Stomach (tissue), 9 donors: ENCODE results near the gene VCP. TPM values are rescaled to one million over a fixed set of nuclear protein-coding genes. Genes with fewer than 3 reads are reported as not detected.
A peak's percentile ranks its signal among the peaks of the same experiment; 100 is the strongest.
"Not testable (repeated sequence)": the region's sequence is repeated elsewhere in the genome, so short reads cannot be mapped to it uniquely, and the experiment has no call there.

ENCODE experiments used
- DNase-seq, 2 donors: peaks; one replicate each; pipeline versions ENCODE4 v3.0.0 to v3.0.0-alpha.2; 2013 to 2019
- H3K27ac ChIP-seq, 5 donors: fragments of 200-600 bp in 4 of 5; sonication (generic) in 4 of 5; one replicate each; pipeline ENCODE4 v1.5.1; 2013 to 2019; ENCODE audit warnings: mild to moderate bottlenecking in 1 of 5, moderate library complexity in 1 of 5
- H3K27me3 ChIP-seq, 3 donors: fragments of 200-600 bp; sonication (generic); one replicate each; pipeline ENCODE4 v1.5.1; 2017 to 2019; ENCODE audit warnings: mixed run types in 1 of 3
- H3K36me3 ChIP-seq, 4 donors: fragments of 200-600 bp; sonication (generic); 1 replicate in 3 of 4; 2 replicates in 1 of 4; pipeline ENCODE4 v1.5.1; 2016 to 2019
- H3K4me1 ChIP-seq, 4 donors: fragments of 200-600 bp; sonication (generic); one replicate each; pipeline ENCODE4 v1.5.1; 2016 to 2019
- H3K4me3 ChIP-seq, 4 donors: fragments of 200-600 bp; sonication (generic) in 3 of 4; one replicate each; pipeline ENCODE4 v1.5.1; 2016 to 2019; ENCODE audit warnings: mild to moderate bottlenecking in 1 of 4
- H3K9me3 ChIP-seq, 4 donors: fragments of 200-600 bp; sonication (generic); one replicate each; pipeline ENCODE4 v1.5.1; 2016 to 2019
- EP300 ChIP-seq: sonication (generic); formaldehyde crosslinking; IDR thresholded peaks from one replicate; pipeline ENCODE4 v1.6.1; 2017; ENCODE audit warnings: antibody characterized with exemption
- POLR2A ChIP-seq, 4 donors: fragments of 450-650 bp; IDR thresholded peaks; one replicate each; pipeline ENCODE4 v1.6.1; 2016; ENCODE audit warnings: antibody characterized with exemption in 4 of 4, control low read depth in 2 of 4, mild to moderate bottlenecking in 1 of 4, moderate library complexity in 1 of 4
- POLR2AphosphoS5 ChIP-seq, 3 donors: sonication (generic); formaldehyde crosslinking; IDR thresholded peaks; one replicate each; pipeline ENCODE4 v1.6.1; 2016; ENCODE audit warnings: antibody characterized with exemption in 3 of 3
- WGBS, 5 donors: extraction: QIAGEN DNeasy Blood & Tissue Kit in 3 of 5; methylation state at CpG; one replicate each; pipeline versions ENCODE4 v1.1.5 to v1.1.7; 2013 to 2018; 5-methylcytosine and 5-hydroxymethylcytosine counted together
- intact Hi-C: fragments of 100-400 bp; cut with DNase I; formaldehyde crosslinking; loops from one replicate; pipeline ENCODE4 v1.15.1; 2023; ENCODE audit warnings: low total_unique reads
- polyA plus RNA-seq, 3 donors: library from polyadenylated mRNA; stranded (reverse); fragments of 200-250 nt; gene quantifications; one replicate each; pipeline ENCODE4 v1.2.3, GENCODE V29; 2013
- small RNA-seq, 4 donors: library from RNA; depleted of rRNA; stranded (forward); fragments of <200 nt; gene quantifications; one replicate each; pipeline ENCODE3, GENCODE V24; 2016
- total RNA-seq, 5 donors: library from RNA; depleted of rRNA; stranded (reverse); fragments of >200 nt; gene quantifications; one replicate each; pipeline versions ENCODE4 v1.1.0 to v1.2.3, GENCODE V29; 2014 to 2016
- TF ChIP-seq, protein P1 (sequence below), 7 experiments: fragments of 450-650 bp in 4 of 7; fragments of 200-600 bp in 3 of 7; sonication (generic) in 3 of 7; IDR thresholded peaks; one replicate each; pipeline ENCODE4 v1.5.1; 2016 to 2019; ENCODE audit warnings: antibody characterized with exemption in 7 of 7, control low read depth in 2 of 7, mild to moderate bottlenecking in 1 of 7
- donor health status: healthy with polysubstance abuse.
- donor health status: Bipolar disorder and iron deficiency.
- donor health status: healthy.

VCP gene
- total and polyA plus RNA-seq, 8 donors = 53.2 to 238 (median 113) TPM

DNA sequence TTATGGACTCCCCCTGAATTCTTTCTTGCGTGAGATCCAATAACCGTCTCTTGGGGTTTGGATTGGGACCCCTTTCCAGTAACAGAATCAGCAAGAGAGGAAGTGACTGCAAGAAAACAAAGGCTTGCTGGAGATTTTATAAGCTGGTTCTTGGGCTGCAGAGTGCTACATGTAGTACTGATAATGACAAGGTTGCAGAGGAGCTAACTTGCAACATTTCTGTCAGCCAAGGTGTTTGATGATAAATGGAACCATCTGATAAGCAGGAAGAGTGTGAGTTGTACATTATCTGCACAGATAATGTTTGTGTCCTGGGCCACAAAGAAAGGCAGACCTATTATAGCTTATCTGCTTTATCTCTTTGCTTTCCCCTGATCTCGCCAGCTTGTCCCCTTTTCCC is 45.8 kb downstream of the VCP start:
- H3K36me3 ChIP-seq = peaks cover 0 to 19% (median 16%) of the 10 kb centered on the region in 4 donors
- TF ChIP-seq EP300 = no peak
- intact Hi-C loops = no loop called here
- no peak overlapping the region for H3K27ac ChIP-seq
- no peaks in the 10 kb centered on the region for H3K27me3 ChIP-seq
- H3K9me3 ChIP-seq = no peaks in the 10 kb centered on the region
- peak in 1 of 2 donors; percentile 10 for DNase-seq
- WGBS, 5 donors = 70 to 86% (median 77%) methylated on average over 3 of the region's 3 CpGs
- H3K4me3 ChIP-seq = no peak overlapping the region
- peaks cover 0 to 3% (median 0%) of the 10 kb centered on the region in 4 donors for H3K4me1 ChIP-seq

- DNase-seq, H3K4me3 ChIP-seq, H3K9me3 ChIP-seq, H3K27me3 ChIP-seq, H3K4me1 ChIP-seq, H3K27ac ChIP-seq, intact Hi-C loops: not testable (repeated sequence)
- peaks cover 0 to 34% (median 27%) of the 10 kb centered on the region in 4 donors for H3K36me3 ChIP-seq
- 51 to 71% (median 69%) methylated on average over 5 of the region's 5 CpGs for WGBS, 5 donors
Measured at GRCh38 chr9:35023443-35023842, 49.0 kb downstream of the VCP start.

DNA sequence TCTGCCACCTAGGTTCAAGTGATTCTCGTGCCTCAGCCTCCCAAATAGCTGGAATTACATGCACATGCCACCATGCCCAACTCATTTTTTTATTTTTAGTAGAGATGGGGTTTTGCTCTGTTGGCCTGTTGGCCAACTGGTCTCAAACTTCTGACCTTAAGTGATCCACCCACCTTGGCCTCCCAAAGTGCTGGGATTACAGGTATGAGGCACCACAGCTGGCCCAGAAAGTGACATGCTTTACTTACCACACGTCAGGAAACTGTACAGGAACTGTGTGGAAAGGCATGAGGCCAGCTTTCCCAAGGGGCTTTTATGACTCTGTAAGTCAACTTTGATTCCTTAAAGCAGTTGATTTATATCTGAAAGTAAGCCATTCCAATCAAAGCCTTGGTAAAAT is 57.9 kb downstream of the VCP start:
- H3K4me1 ChIP-seq = no peaks in the 10 kb centered on the region
- TF ChIP-seq, protein P1, sequence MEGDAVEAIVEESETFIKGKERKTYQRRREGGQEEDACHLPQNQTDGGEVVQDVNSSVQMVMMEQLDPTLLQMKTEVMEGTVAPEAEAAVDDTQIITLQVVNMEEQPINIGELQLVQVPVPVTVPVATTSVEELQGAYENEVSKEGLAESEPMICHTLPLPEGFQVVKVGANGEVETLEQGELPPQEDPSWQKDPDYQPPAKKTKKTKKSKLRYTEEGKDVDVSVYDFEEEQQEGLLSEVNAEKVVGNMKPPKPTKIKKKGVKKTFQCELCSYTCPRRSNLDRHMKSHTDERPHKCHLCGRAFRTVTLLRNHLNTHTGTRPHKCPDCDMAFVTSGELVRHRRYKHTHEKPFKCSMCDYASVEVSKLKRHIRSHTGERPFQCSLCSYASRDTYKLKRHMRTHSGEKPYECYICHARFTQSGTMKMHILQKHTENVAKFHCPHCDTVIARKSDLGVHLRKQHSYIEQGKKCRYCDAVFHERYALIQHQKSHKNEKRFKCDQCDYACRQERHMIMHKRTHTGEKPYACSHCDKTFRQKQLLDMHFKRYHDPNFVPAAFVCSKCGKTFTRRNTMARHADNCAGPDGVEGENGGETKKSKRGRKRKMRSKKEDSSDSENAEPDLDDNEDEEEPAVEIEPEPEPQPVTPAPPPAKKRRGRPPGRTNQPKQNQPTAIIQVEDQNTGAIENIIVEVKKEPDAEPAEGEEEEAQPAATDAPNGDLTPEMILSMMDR (IDR thresholded peaks at IDR 0.05) = no peak
- TF ChIP-seq POLR2A (IDR thresholded peaks at IDR 0.05) = no peak
- TF ChIP-seq EP300 = no peak
- no peak for TF ChIP-seq POLR2AphosphoS5 (IDR thresholded peaks at IDR 0.05)
- H3K4me3 ChIP-seq = no peak overlapping the region
- peaks cover 4 to 15% (median 10%) of the 10 kb centered on the region in 4 donors for H3K9me3 ChIP-seq
- 75 to 89% (median 82%) methylated on average over 2 of the region's 2 CpGs for WGBS, 5 donors
- intact Hi-C loops = no loop called here
- no peaks in the 10 kb centered on the region for H3K27me3 ChIP-seq
- H3K27ac ChIP-seq = no peak overlapping the region
- DNase-seq = no peak
- peaks cover 16 to 68% (median 58%) of the 10 kb centered on the region in 4 donors for H3K36me3 ChIP-seq

- H3K27me3 ChIP-seq = no peaks in the 10 kb centered on the region
- intact Hi-C loops = no loop called here
- no peak overlapping the region for H3K27ac ChIP-seq
- H3K4me1 ChIP-seq = no peaks in the 10 kb centered on the region
- no peak for TF ChIP-seq POLR2A (IDR thresholded peaks at IDR 0.05)
- TF ChIP-seq POLR2AphosphoS5 (IDR thresholded peaks at IDR 0.05) = no peak
- TF ChIP-seq, protein P1 (IDR thresholded peaks at IDR 0.05) = no peak
- no peak for TF ChIP-seq EP300
- 89 to 93% (median 93%) methylated on average over 3 of the region's 3 CpGs for WGBS, 5 donors
- H3K9me3 ChIP-seq = peaks cover 4 to 16% (median 10%) of the 10 kb centered on the region in 4 donors
- H3K36me3 ChIP-seq = peaks cover 16 to 60% (median 50%) of the 10 kb centered on the region in 4 donors
- no peak for DNase-seq
- H3K4me3 ChIP-seq = no peak overlapping the region
Measured at GRCh38 chr9:35010351-35010958, 62.0 kb downstream of the VCP start.

Small RNA genes lying within 50 kb of the gene (small RNA-seq; reads per million reads assigned to genes)
- gene RN7SL338P = 0 reads per million in 4 donors

Other genes with a start within 250 kb of the VCP start
- under 1 TPM in 1 of 5 donors, not detected in 4; 0.92 TPM for gene PHF24, start 114.3 kb downstream of the VCP start, total RNA-seq
- under 1 TPM in 2 of 3 donors, not detected in 1; 0.05 to 0.06 TPM for gene PHF24, start 114.3 kb downstream of the VCP start, polyA plus RNA-seq
- 10 to 100 TPM in 3 of 5 donors, 1 to 10 TPM in 2; 1.2 to 79.0 (median 24.0) TPM for gene DNAJB5, start 82.9 kb downstream of the VCP start, total RNA-seq
- gene DNAJB5, start 82.9 kb downstream of the VCP start, polyA plus RNA-seq = 10 to 100 TPM in 1 of 3 donors, 1 to 10 TPM in 2; 7.6 to 35.8 (median 7.7) TPM
- 10 to 100 TPM in 3 of 5 donors, 1 to 10 TPM in 2; 1.3 to 30.9 (median 15.8) TPM for gene FANCG, start 7.3 kb upstream of the VCP start, total RNA-seq
- gene FANCG, start 7.3 kb upstream of the VCP start, polyA plus RNA-seq = 10 to 100 TPM; 11.8 to 29.8 (median 17.1) TPM
- 10 to 100 TPM; 12.9 to 26.2 (median 15.6) TPM for gene PIGO, start 24.0 kb upstream of the VCP start, total RNA-seq
- 10 to 100 TPM in 2 of 3 donors, 1 to 10 TPM in 1; 4.3 to 17.9 (median 14.3) TPM for gene PIGO, start 24.0 kb upstream of the VCP start, polyA plus RNA-seq
- 10 to 100 TPM; 19.3 to 80.8 (median 52.7) TPM for gene STOML2, start 30.5 kb upstream of the VCP start, total RNA-seq
- 100 to 1,000 TPM in 1 of 3 donors, 10 to 100 TPM in 2; 93.7 to 126 (median 99.6) TPM for gene STOML2, start 30.5 kb upstream of the VCP start, polyA plus RNA-seq
- gene ATOSB, start 43.2 kb upstream of the VCP start, total RNA-seq = 10 to 100 TPM in 4 of 5 donors, 1 to 10 TPM in 1; 8.6 to 63.0 (median 24.9) TPM
- 10 to 100 TPM; 10.3 to 13.7 (median 12.9) TPM for gene ATOSB, start 43.2 kb upstream of the VCP start, polyA plus RNA-seq
- gene UNC13B, start 89.4 kb upstream of the VCP start, total RNA-seq = 10 to 100 TPM; 15.8 to 68.7 (median 51.9) TPM
- gene UNC13B, start 89.4 kb upstream of the VCP start, polyA plus RNA-seq = 10 to 100 TPM in 2 of 3 donors, 1 to 10 TPM in 1; 8.9 to 13.3 (median 13.3) TPM